Breast epithelium (tissue), 4 donors: ENCODE results near the gene ZDBF2. TPM values are rescaled to one million over a fixed set of nuclear protein-coding genes. Genes with fewer than 3 reads are reported as not detected.

ENCODE experiments used
- DNase-seq, 2 donors: peaks; one replicate each; pipeline ENCODE4 v3.0.0-alpha.2; 2019; ENCODE audit warnings: low spot score in 2 of 2
- H3K27ac ChIP-seq, 2 donors: fragments of 200-600 bp; sonication (generic) in 1 of 2; one replicate each; pipeline ENCODE4 v1.5.1; 2016 to 2019; ENCODE audit warnings: mild to moderate bottlenecking in 1 of 2
- H3K27me3 ChIP-seq, 2 donors: fragments of 200-600 bp; sonication (generic) in 1 of 2; one replicate each; pipeline versions ENCODE4 v1.5.1 to v1.6.0; 2017 to 2019; ENCODE audit warnings: control low read depth in 1 of 2, mild to moderate bottlenecking in 1 of 2
- H3K36me3 ChIP-seq: fragments of 200-600 bp; one replicate; pipeline ENCODE4 v1.5.1; 2019
- H3K4me1 ChIP-seq, 2 donors: fragments of 200-600 bp; sonication (generic); one replicate each; pipeline ENCODE4 v1.5.1; 2016 to 2019; ENCODE audit warnings: control low read depth in 1 of 2
- H3K4me3 ChIP-seq, 3 donors: fragments of 200-600 bp; sonication (generic); 1 replicate in 2 of 3; 2 replicates in 1 of 3; pipeline ENCODE4 v1.5.1; 2016 to 2019; ENCODE audit warnings: mild to moderate bottlenecking in 3 of 3, moderate library complexity in 2 of 3
- H3K9me3 ChIP-seq, 2 donors: fragments of 200-600 bp; sonication (generic) in 1 of 2; one replicate each; pipeline ENCODE4 v1.5.1; 2016 to 2019; ENCODE audit warnings: control low read depth in 1 of 2
- CTCF ChIP-seq, 3 donors: fragments of 450-650 bp; IDR thresholded peaks; one replicate each; pipeline ENCODE4 v1.5.1; 2016 to 2017; ENCODE audit warnings: antibody characterized with exemption in 3 of 3, mild to moderate bottlenecking in 3 of 3, moderate library complexity in 3 of 3
- POLR2A ChIP-seq: fragments of 450-650 bp; IDR thresholded peaks from one replicate; pipeline ENCODE4 v1.6.1; 2016; ENCODE audit warnings: antibody characterized with exemption, mild to moderate bottlenecking, moderate library complexity
- POLR2AphosphoS5 ChIP-seq, 3 donors: sonication (generic); formaldehyde crosslinking; IDR thresholded peaks; one replicate each; pipeline ENCODE4 v1.6.1; 2017; ENCODE audit warnings: antibody characterized with exemption in 3 of 3
- intact Hi-C: fragments of 100-400 bp; cut with DNase I; formaldehyde crosslinking; loops from one replicate; pipeline ENCODE4 v1.15.1; 2023; ENCODE audit warnings: low total_unique reads
- total RNA-seq, 3 donors: library from RNA; depleted of rRNA; stranded (reverse); fragments of >200 nt; gene quantifications; one replicate each; pipeline ENCODE4 v1.1.0, GENCODE V29; 2016

ZDBF2 gene
- total RNA-seq, 3 donors from 2014 or later: 7.2 to 14.9 (median 10.2) TPM

GRCh38 chr2:206324869-206325268, 50.4 kb downstream of the ZDBF2 start:
- TF ChIP-seq POLR2A: no peak
- TF ChIP-seq POLR2AphosphoS5 (IDR thresholded peaks at IDR 0.05): no peak
- no peak for TF ChIP-seq CTCF (IDR thresholded peaks at IDR 0.05)
- H3K4me1 ChIP-seq: no peaks in the 10 kb centered on the region
- intact Hi-C loops: no loop called here
- H3K27me3 ChIP-seq: no peaks in the 10 kb centered on the region
- no peak for DNase-seq
- no peaks in the 10 kb centered on the region for H3K36me3 ChIP-seq
- H3K9me3 ChIP-seq: no peaks in the 10 kb centered on the region
- H3K27ac ChIP-seq: no peak overlapping the region
- H3K4me3 ChIP-seq: no peak overlapping the region

GRCh38 chr2:206328974-206329373, 54.5 kb downstream of the ZDBF2 start:
- intact Hi-C loops: no loop called here

GRCh38 chr2:206336861-206337260, 62.4 kb downstream of the ZDBF2 start:
- intact Hi-C loops: no loop called here
- TF ChIP-seq POLR2A (no peak), CTCF (IDR thresholded peaks at IDR 0.05) (no peak), POLR2AphosphoS5 (IDR thresholded peaks at IDR 0.05) (no peak)
- Histone ChIP-seq H3K4me1 (no peaks in the 10 kb centered on the region), H3K4me3 (no peak overlapping the region), H3K36me3 (no peaks in the 10 kb centered on the region), H3K9me3 (no peaks in the 10 kb centered on the region), H3K27ac (no peak overlapping the region), H3K27me3 (no peaks in the 10 kb centered on the region)
- DNase-seq: no peak

More at GRCh38 chr2:206328974-206329373, 54.5 kb downstream of the ZDBF2 start:
- H3K4me3 ChIP-seq: no peak overlapping the region
- no peaks in the 10 kb centered on the region for H3K9me3 ChIP-seq
- no peaks in the 10 kb centered on the region for H3K4me1 ChIP-seq
- no peaks in the 10 kb centered on the region for H3K36me3 ChIP-seq
- no peak for DNase-seq
- TF ChIP-seq CTCF (IDR thresholded peaks at IDR 0.05): no peak
- TF ChIP-seq POLR2A: no peak
- H3K27ac ChIP-seq: no peak overlapping the region
- H3K27me3 ChIP-seq: no peaks in the 10 kb centered on the region

GRCh38 chr2:206337956-206338355, 63.5 kb downstream of the ZDBF2 start:
- Histone ChIP-seq H3K27ac (no peak overlapping the region), H3K4me3 (no peak overlapping the region), H3K4me1 (no peaks in the 10 kb centered on the region), H3K27me3 (no peaks in the 10 kb centered on the region), H3K9me3 (no peaks in the 10 kb centered on the region), H3K36me3 (no peaks in the 10 kb centered on the region)
- no peak for DNase-seq
- no peak for TF ChIP-seq POLR2A
- no peak for TF ChIP-seq CTCF (IDR thresholded peaks at IDR 0.05)
- no peak for TF ChIP-seq POLR2AphosphoS5 (IDR thresholded peaks at IDR 0.05)
- intact Hi-C loops: no loop called here

- Histone ChIP-seq H3K4me1 (no peaks in the 10 kb centered on the region), H3K36me3 (no peaks in the 10 kb centered on the region), H3K4me3 (no peak overlapping the region), H3K27ac (no peak overlapping the region), H3K9me3 (peaks cover 0 to 4% of the 10 kb centered on the region in 2 donors), H3K27me3 (no peaks in the 10 kb centered on the region)
- TF ChIP-seq CTCF (IDR thresholded peaks at IDR 0.05): no peak
- no peak for TF ChIP-seq POLR2A
- TF ChIP-seq POLR2AphosphoS5 (IDR thresholded peaks at IDR 0.05): no peak
- no peak for DNase-seq
- intact Hi-C loops: no loop called here
Measured at GRCh38 chr2:206341396-206341795, 66.9 kb downstream of the ZDBF2 start.
